Breast epithelium (tissue), 3 donors: Measurements from ENCODE around the gene DUSP9.

Experiments
- CTCF ChIP-seq, 3 donors: fragments of 450-650 bp; IDR thresholded peaks; one replicate each; pipeline ENCODE4 v1.5.1; 2016 to 2017; ENCODE audit warnings: antibody characterized with exemption in 3 of 3, mild to moderate bottlenecking in 3 of 3, moderate library complexity in 3 of 3
- POLR2A ChIP-seq: fragments of 450-650 bp; IDR thresholded peaks from one replicate; pipeline ENCODE4 v1.6.1; 2016; ENCODE audit warnings: antibody characterized with exemption, mild to moderate bottlenecking, moderate library complexity
- POLR2AphosphoS5 ChIP-seq, 3 donors: sonication (generic); formaldehyde crosslinking; IDR thresholded peaks; one replicate each; pipeline ENCODE4 v1.6.1; 2017; ENCODE audit warnings: antibody characterized with exemption in 3 of 3

GRCh38 chrX:153649178-153649914 is 2.3 kb downstream of the DUSP9 start:
- TF ChIP-seq CTCF (IDR thresholded peaks at IDR 0.05) (no peak), POLR2A (no peak), POLR2AphosphoS5 (IDR thresholded peaks at IDR 0.05) (no peak)
